Stomach (tissue), 9 donors: ENCODE data around the gene KLHL42. TPM values are rescaled to one million over a fixed set of nuclear protein-coding genes. Genes with fewer than 3 reads are reported as not detected.

ENCODE experiments used
- DNase-seq, 2 donors: peaks; one replicate each; pipeline versions ENCODE4 v3.0.0 to v3.0.0-alpha.2; 2013 to 2019
- H3K27ac ChIP-seq, 5 donors: fragments of 200-600 bp in 4 of 5; sonication (generic) in 4 of 5; one replicate each; pipeline ENCODE4 v1.5.1; 2013 to 2019; ENCODE audit warnings: mild to moderate bottlenecking in 1 of 5, moderate library complexity in 1 of 5
- H3K27me3 ChIP-seq, 3 donors: fragments of 200-600 bp; sonication (generic); one replicate each; pipeline ENCODE4 v1.5.1; 2017 to 2019; ENCODE audit warnings: mixed run types in 1 of 3
- H3K36me3 ChIP-seq, 4 donors: fragments of 200-600 bp; sonication (generic); 1 replicate in 3 of 4; 2 replicates in 1 of 4; pipeline ENCODE4 v1.5.1; 2016 to 2019
- H3K4me1 ChIP-seq, 4 donors: fragments of 200-600 bp; sonication (generic); one replicate each; pipeline ENCODE4 v1.5.1; 2016 to 2019
- H3K4me3 ChIP-seq, 4 donors: fragments of 200-600 bp; sonication (generic) in 3 of 4; one replicate each; pipeline ENCODE4 v1.5.1; 2016 to 2019; ENCODE audit warnings: mild to moderate bottlenecking in 1 of 4
- H3K9me3 ChIP-seq, 4 donors: fragments of 200-600 bp; sonication (generic); one replicate each; pipeline ENCODE4 v1.5.1; 2016 to 2019
- EP300 ChIP-seq: sonication (generic); formaldehyde crosslinking; IDR thresholded peaks from one replicate; pipeline ENCODE4 v1.6.1; 2017; ENCODE audit warnings: antibody characterized with exemption
- POLR2A ChIP-seq, 4 donors: fragments of 450-650 bp; IDR thresholded peaks; one replicate each; pipeline ENCODE4 v1.6.1; 2016; ENCODE audit warnings: antibody characterized with exemption in 4 of 4, control low read depth in 2 of 4, mild to moderate bottlenecking in 1 of 4, moderate library complexity in 1 of 4
- POLR2AphosphoS5 ChIP-seq, 3 donors: sonication (generic); formaldehyde crosslinking; IDR thresholded peaks; one replicate each; pipeline ENCODE4 v1.6.1; 2016; ENCODE audit warnings: antibody characterized with exemption in 3 of 3
- WGBS, 5 donors: extraction: QIAGEN DNeasy Blood & Tissue Kit in 3 of 5; methylation state at CpG; one replicate each; pipeline versions ENCODE4 v1.1.5 to v1.1.7; 2013 to 2018; 5-methylcytosine and 5-hydroxymethylcytosine counted together
- intact Hi-C: fragments of 100-400 bp; cut with DNase I; formaldehyde crosslinking; loops from one replicate; pipeline ENCODE4 v1.15.1; 2023; ENCODE audit warnings: low total_unique reads
- polyA plus RNA-seq, 3 donors: library from polyadenylated mRNA; stranded (reverse); fragments of 200-250 nt; gene quantifications; one replicate each; pipeline ENCODE4 v1.2.3, GENCODE V29; 2013
- total RNA-seq, 5 donors: library from RNA; depleted of rRNA; stranded (reverse); fragments of >200 nt; gene quantifications; one replicate each; pipeline versions ENCODE4 v1.1.0 to v1.2.3, GENCODE V29; 2014 to 2016
- TF ChIP-seq, protein P1 (sequence below), 7 experiments: fragments of 450-650 bp in 4 of 7; fragments of 200-600 bp in 3 of 7; sonication (generic) in 3 of 7; IDR thresholded peaks; one replicate each; pipeline ENCODE4 v1.5.1; 2016 to 2019; ENCODE audit warnings: antibody characterized with exemption in 7 of 7, control low read depth in 2 of 7, mild to moderate bottlenecking in 1 of 7
- donor health status: healthy with polysubstance abuse.
- donor health status: Bipolar disorder and iron deficiency.
- donor health status: healthy.

Gene KLHL42
- total and polyA plus RNA-seq, 8 donors, result 5.1 to 141 (median 16.7) TPM

DNA sequence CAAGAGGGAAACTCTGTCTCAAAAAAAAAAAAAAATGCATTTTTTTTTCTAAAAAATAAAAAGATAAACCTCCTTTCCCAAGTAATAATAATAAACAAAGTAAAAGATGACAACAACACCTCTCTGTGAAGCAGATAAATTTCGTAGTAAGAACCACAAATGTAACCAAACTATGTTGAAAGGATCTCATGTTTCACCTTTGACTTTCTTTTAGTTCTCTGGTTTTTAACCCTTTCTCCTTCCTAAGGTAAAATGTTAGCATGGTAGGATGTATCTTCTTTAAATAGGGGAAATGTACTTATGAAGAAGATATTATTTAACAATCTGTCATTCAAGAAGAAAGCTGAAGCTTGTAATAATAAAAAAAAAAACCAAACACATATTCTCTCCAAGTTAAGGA, 1.8 kb upstream of the KLHL42 start:
- no peak overlapping the region for H3K4me3 ChIP-seq
- no peaks in the 10 kb centered on the region for H3K9me3 ChIP-seq
- TF ChIP-seq POLR2AphosphoS5 (IDR thresholded peaks at IDR 0.05) (no peak), POLR2A (IDR thresholded peaks at IDR 0.05) (no peak), EP300 (no peak)
- TF ChIP-seq, protein P1, sequence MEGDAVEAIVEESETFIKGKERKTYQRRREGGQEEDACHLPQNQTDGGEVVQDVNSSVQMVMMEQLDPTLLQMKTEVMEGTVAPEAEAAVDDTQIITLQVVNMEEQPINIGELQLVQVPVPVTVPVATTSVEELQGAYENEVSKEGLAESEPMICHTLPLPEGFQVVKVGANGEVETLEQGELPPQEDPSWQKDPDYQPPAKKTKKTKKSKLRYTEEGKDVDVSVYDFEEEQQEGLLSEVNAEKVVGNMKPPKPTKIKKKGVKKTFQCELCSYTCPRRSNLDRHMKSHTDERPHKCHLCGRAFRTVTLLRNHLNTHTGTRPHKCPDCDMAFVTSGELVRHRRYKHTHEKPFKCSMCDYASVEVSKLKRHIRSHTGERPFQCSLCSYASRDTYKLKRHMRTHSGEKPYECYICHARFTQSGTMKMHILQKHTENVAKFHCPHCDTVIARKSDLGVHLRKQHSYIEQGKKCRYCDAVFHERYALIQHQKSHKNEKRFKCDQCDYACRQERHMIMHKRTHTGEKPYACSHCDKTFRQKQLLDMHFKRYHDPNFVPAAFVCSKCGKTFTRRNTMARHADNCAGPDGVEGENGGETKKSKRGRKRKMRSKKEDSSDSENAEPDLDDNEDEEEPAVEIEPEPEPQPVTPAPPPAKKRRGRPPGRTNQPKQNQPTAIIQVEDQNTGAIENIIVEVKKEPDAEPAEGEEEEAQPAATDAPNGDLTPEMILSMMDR (IDR thresholded peaks at IDR 0.05), result no peak
- WGBS, 5 donors, result 26 to 49% (median 35%) methylated on average over 1 of the region's 1 CpG
- H3K27ac ChIP-seq, result no peak overlapping the region
- no peak for DNase-seq
- H3K36me3 ChIP-seq, result no peaks in the 10 kb centered on the region
- H3K4me1 ChIP-seq, result peaks cover 17 to 37% (median 27%) of the 10 kb centered on the region in 4 donors
- intact Hi-C loops, result no loop called here
- no peaks in the 10 kb centered on the region for H3K27me3 ChIP-seq

DNA sequence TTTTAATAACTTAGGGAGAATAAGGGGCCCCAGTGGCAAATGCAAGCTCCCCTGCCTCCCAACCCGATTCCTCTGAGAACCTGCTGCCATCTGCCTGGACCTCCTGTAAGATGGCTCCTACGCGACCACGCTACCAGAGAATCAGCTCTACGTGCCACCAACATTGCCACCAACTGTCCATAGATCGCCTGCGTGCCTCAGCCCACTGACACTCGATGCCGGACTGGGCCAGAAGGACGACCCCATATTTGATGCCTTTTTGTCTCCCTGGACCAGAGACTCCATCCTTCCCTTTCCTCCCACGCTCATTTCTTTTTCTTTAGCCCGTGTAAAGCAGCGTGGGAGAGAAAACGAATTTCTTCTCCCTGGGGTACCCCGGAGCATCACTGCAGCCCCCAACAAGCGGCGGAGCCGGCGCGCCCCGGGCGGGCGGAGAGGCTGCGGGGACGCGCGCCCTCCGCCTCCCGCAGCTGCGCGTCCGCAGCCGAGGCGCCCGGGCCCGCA, 565 bp upstream of the KLHL42 start:
- no peaks in the 10 kb centered on the region for H3K9me3 ChIP-seq
- 4 to 11% (median 6%) methylated on average over 16 to 36 of the region's 36 CpGs for WGBS, 5 donors

DNA sequence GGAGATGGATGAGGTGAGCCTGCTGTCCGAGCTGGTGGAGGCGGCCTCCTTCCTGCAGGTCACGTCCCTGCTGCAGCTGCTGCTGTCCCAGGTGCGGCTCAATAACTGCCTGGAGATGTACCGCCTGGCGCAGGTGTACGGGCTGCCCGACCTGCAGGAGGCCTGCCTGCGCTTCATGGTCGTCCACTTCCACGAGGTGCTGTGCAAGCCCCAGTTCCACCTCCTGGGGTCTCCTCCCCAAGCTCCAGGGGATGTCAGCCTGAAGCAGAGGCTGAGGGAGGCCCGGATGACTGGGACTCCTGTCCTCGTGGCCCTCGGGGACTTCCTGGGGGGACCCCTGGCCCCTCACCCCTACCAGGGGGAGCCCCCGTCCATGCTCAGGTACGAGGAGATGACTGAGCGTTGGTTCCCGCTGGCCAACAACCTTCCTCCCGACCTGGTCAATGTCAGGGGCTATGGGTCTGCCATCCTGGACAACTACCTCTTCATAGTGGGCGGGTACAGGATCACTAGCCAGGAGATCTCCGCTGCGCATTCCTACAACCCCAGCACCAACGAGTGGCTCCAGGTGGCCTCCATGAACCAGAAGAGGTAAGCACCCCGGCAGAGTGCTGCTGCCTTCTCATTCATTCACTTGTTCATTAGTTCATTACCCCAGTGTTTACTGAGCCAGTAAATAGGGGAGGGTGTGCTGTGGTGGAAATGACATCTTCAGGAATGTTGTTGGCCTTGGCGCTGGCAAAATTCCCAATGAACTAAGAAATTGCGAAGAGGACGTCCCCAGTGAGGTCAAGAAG, 777 bp downstream of the KLHL42 start:
- no peaks in the 10 kb centered on the region for H3K27me3 ChIP-seq
- peak overlapping the region; percentile 91 to 95 (median 94) for H3K27ac ChIP-seq
- H3K9me3 ChIP-seq, result no peaks in the 10 kb centered on the region
- peaks cover 17 to 60% (median 39%) of the 10 kb centered on the region in 4 donors for H3K4me1 ChIP-seq
- no peaks in the 10 kb centered on the region for H3K36me3 ChIP-seq
- peak overlapping the region; percentile 77 to 85 (median 79) for H3K4me3 ChIP-seq
- intact Hi-C loops, result no loop called here
- TF ChIP-seq, protein P1 (IDR thresholded peaks at IDR 0.05), result no peak
- peak in 2 of 3 donors; percentile 26 to 47 for TF ChIP-seq POLR2AphosphoS5 (IDR thresholded peaks at IDR 0.05)
- peak; percentile 26 to 59 for DNase-seq
- WGBS, 5 donors, result 6 to 17% (median 9%) methylated on average over 26 to 27 of the region's 27 CpGs

More for the DNA sequence above, 565 bp upstream of the KLHL42 start:
- Histone ChIP-seq H3K4me1 (peaks cover 17 to 47% (median 32%) of the 10 kb centered on the region in 4 donors), H3K27me3 (no peaks in the 10 kb centered on the region), H3K4me3 (peak overlapping the region; percentile 77 to 85 (median 79)), H3K27ac (peak overlapping the region; percentile 91 to 95 (median 94)), H3K36me3 (no peaks in the 10 kb centered on the region)
- TF ChIP-seq POLR2AphosphoS5 (IDR thresholded peaks at IDR 0.05), result no peak
- TF ChIP-seq, protein P1 (IDR thresholded peaks at IDR 0.05), result no peak
- no peak for TF ChIP-seq POLR2A (IDR thresholded peaks at IDR 0.05)
- TF ChIP-seq EP300, result no peak
- peak in 1 of 2 donors; percentile 59 for DNase-seq
- intact Hi-C loops, result no loop called here

DNA sequence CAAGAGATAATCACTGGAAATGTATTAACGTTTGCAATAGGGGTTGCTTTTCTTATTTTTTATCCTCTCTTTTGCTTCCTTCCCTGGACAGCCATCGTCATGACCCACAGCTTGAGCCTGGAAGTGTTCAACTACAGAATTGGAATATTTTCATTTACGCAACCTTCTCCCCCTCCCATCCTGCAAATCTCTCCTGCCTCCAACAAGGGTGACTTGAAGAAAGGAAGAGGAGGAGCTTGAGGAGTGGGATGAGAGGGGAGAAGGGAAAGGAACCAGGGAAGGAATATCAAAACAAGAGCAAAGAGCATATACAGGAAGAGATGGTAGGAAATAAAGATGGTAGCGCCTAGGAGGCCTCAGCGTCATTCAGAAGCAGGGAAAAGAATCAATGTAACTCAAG, 1.6 kb downstream of the KLHL42 start:
- Histone ChIP-seq H3K27me3 (no peaks in the 10 kb centered on the region), H3K9me3 (no peaks in the 10 kb centered on the region), H3K4me1 (peaks cover 17 to 67% (median 42%) of the 10 kb centered on the region in 4 donors), H3K4me3 (peak overlapping the region; percentile 77 to 85 (median 79)), H3K27ac (peak overlapping the region in 4 of 5 donors; percentile 91 to 95 (median 94)), H3K36me3 (no peaks in the 10 kb centered on the region)
- intact Hi-C loops, result no loop called here
- TF ChIP-seq EP300, result no peak
- TF ChIP-seq, protein P1 (IDR thresholded peaks at IDR 0.05), result no peak
- no peak for TF ChIP-seq POLR2AphosphoS5 (IDR thresholded peaks at IDR 0.05)
- no peak for TF ChIP-seq POLR2A (IDR thresholded peaks at IDR 0.05)
- DNase-seq, result peak in 1 of 2 donors; percentile 52
- WGBS, 5 donors, result 62 to 76% (median 67%) methylated on average over 5 of the region's 5 CpGs
